ENCODE results near the gene GLDN.

Gene GLDN

GRCh38 chr15:51341366-51342226 is at the start of gene GLDN:
Gene GLDN (plus strand): TSS chr15:51341655. CDS start chr15:51341685, 30 bp downstream.
- DNase-seq, result no peak

- no peak for DNase-seq
These were observed 42.8 kb upstream of the GLDN start for GRCh38 chr15:51298620-51299019.

- DNase-seq, result no peak
These were observed 42.1 kb upstream of the GLDN start for GRCh38 chr15:51299187-51300015.

GRCh38 chr15:51302480-51302879 is 39.0 kb upstream of the GLDN start:
- DNase-seq, result no peak

- DNase-seq, result no peak
These were observed 37.9 kb upstream of the GLDN start for GRCh38 chr15:51303462-51303980.

- DNase-seq, result no peak
These were observed 34.1 kb upstream of the GLDN start for GRCh38 chr15:51307325-51307724.

GRCh38 chr15:51307811-51308210 is 33.6 kb upstream of the GLDN start:
- DNase-seq, result no peak

- DNase-seq, result no peak
These were observed 31.4 kb upstream of the GLDN start for GRCh38 chr15:51310064-51310463.

GRCh38 chr15:51311510-51311909 is 29.9 kb upstream of the GLDN start:
- DNase-seq, result no peak

GRCh38 chr15:51312166-51313073 is 29.0 kb upstream of the GLDN start:
- DNase-seq, result peak; percentile 6

GRCh38 chr15:51313074-51313393 is 28.4 kb upstream of the GLDN start:
- DNase-seq, result no peak

GRCh38 chr15:51313644-51314280 is 27.7 kb upstream of the GLDN start:
- DNase-seq, result no peak

GRCh38 chr15:51314391-51315337 is 26.8 kb upstream of the GLDN start:
- no peak for DNase-seq

- DNase-seq, result no peak
These were observed 25.7 kb upstream of the GLDN start for GRCh38 chr15:51315726-51316125.

GRCh38 chr15:51316636-51317035 is 24.8 kb upstream of the GLDN start:
- DNase-seq, result no peak

- no peak for DNase-seq
These were observed 22.9 kb upstream of the GLDN start for GRCh38 chr15:51318382-51319150.

- no peak for DNase-seq
These were observed 21.9 kb upstream of the GLDN start for GRCh38 chr15:51319539-51319938.

GRCh38 chr15:51320843-51321242 is 20.6 kb upstream of the GLDN start:
- no peak for DNase-seq

GRCh38 chr15:51321316-51321715 is 20.1 kb upstream of the GLDN start:
- DNase-seq, result no peak

GRCh38 chr15:51322621-51323296 is 18.7 kb upstream of the GLDN start:
- DNase-seq, result peak; percentile 43 to 57
